ENCODE results near the gene ABTB2. TPM values are rescaled to one million over a fixed set of nuclear protein-coding genes. Genes with fewer than 3 reads are reported as not detected.

ABTB2 gene
- total RNA-seq, 1 donor from 2014 or later = 73.0 TPM

- POLR2A ChIA-PET = interaction anchor here (1.1 kb wide), 1 partner anchor 11 kb away, joined by 3 read pairs; no protein-coding TSS in a partner anchor
- intact Hi-C loops (cut with micrococcal nuclease) = no loop called here
- CTCF ChIA-PET = no interaction called here
- no peak for DNase-seq
- no peak for TF ChIP-seq CTCF (IDR thresholded peaks at IDR 0.05)
- no peak for ATAC-seq (ENCODE audit: low read depth)
- no peak overlapping the region for H3K27ac Mint-ChIP-seq
- H3K27me3 Mint-ChIP-seq = no peaks in the 10 kb centered on the region
- H3K4me1 Mint-ChIP-seq = peaks cover 26% of the 10 kb centered on the region
- H3K9me3 Mint-ChIP-seq = no peaks in the 10 kb centered on the region
- H3K36me3 Mint-ChIP-seq (ENCODE audit: low read depth) = peaks cover 74% of the 10 kb centered on the region
- no peak overlapping the region for H3K4me3 Mint-ChIP-seq
Measured at GRCh38 chr11:34151916-34152845, 205.6 kb downstream of the ABTB2 start.

- ATAC-seq (ENCODE audit: low read depth) = no peak
- Mint-ChIP-seq H3K4me1 (peaks cover 33% of the 10 kb centered on the region), H3K4me3 (no peak overlapping the region), H3K9me3 (no peaks in the 10 kb centered on the region), H3K36me3 (ENCODE audit: low read depth) (peaks cover 82% of the 10 kb centered on the region), H3K27me3 (no peaks in the 10 kb centered on the region), H3K27ac (no peak overlapping the region)
- CTCF ChIA-PET = no interaction called here
- TF ChIP-seq CTCF (IDR thresholded peaks at IDR 0.05) = no peak
- DNase-seq = no peak
- intact Hi-C loops (cut with micrococcal nuclease) = no loop called here
- POLR2A ChIA-PET = interaction anchor here (1.1 kb wide), 1 partner anchor 12 kb away, joined by 3 read pairs; no protein-coding TSS in a partner anchor
Measured at GRCh38 chr11:34151166-34151565, 206.6 kb downstream of the ABTB2 start.

- no peak for TF ChIP-seq CTCF (IDR thresholded peaks at IDR 0.05)
- H3K27ac Mint-ChIP-seq = no peak overlapping the region
- DNase-seq (no peak), ATAC-seq (ENCODE audit: low read depth) (no peak)
- H3K4me1 Mint-ChIP-seq = peaks cover 38% of the 10 kb centered on the region
- H3K4me3 Mint-ChIP-seq = no peak overlapping the region
- intact Hi-C loops (cut with micrococcal nuclease) = no loop called here
- H3K9me3 Mint-ChIP-seq = no peaks in the 10 kb centered on the region
- H3K36me3 Mint-ChIP-seq (ENCODE audit: low read depth) = peaks cover 83% of the 10 kb centered on the region
- H3K27me3 Mint-ChIP-seq = no peaks in the 10 kb centered on the region
- ChIA-PET CTCF (interaction anchor here (2.4 kb wide), 1 partner anchor 24 kb away, joined by 6 read pairs; no protein-coding TSS in a partner anchor), POLR2A (interaction anchor here (0.6 to 1.1 kb wide), 2 partner anchors 12 to 208 kb away, joined by 3 read pairs; no protein-coding TSS in a partner anchor)
Measured at GRCh38 chr11:34150494-34151151, 207.2 kb downstream of the ABTB2 start.

- DNase-seq (no peak), ATAC-seq (ENCODE audit: low read depth) (no peak)
- Mint-ChIP-seq H3K9me3 (no peaks in the 10 kb centered on the region), H3K27me3 (no peaks in the 10 kb centered on the region), H3K4me3 (no peak overlapping the region), H3K36me3 (ENCODE audit: low read depth) (peaks cover 91% of the 10 kb centered on the region), H3K27ac (no peak overlapping the region), H3K4me1 (peaks cover 42% of the 10 kb centered on the region)
- ChIA-PET CTCF (interaction anchor here (1.1 to 2.4 kb wide), 2 partner anchors 25 to 211 kb away, joined by 3 to 6 read pairs; no protein-coding TSS in a partner anchor), POLR2A (interaction anchor here (0.6 kb wide), 1 partner anchor 209 kb away, joined by 3 read pairs; no protein-coding TSS in a partner anchor)
- TF ChIP-seq CTCF (IDR thresholded peaks at IDR 0.05) = no peak
- intact Hi-C loops (cut with micrococcal nuclease) = loop anchor here (1.0 kb wide), 1 partner anchor 210 kb away; no protein-coding TSS in a partner anchor
Measured at GRCh38 chr11:34149786-34150185, 208.0 kb downstream of the ABTB2 start.

Measured in activated B cell treated with CpG ODN at 0.5 μM for 24 hours (primary cell).